ENCODE measurements around the gene FBLN1.
"Not testable (repeated sequence)": the region's sequence is repeated elsewhere in the genome, so short reads cannot be mapped to it uniquely, and the experiment has no call there.

The FBLN1 gene

GRCh38 chr22:45585946-45586540 is 83.4 kb downstream of the FBLN1 start:
- no peak for DNase-seq (ENCODE audit: low spot score)

DNA sequence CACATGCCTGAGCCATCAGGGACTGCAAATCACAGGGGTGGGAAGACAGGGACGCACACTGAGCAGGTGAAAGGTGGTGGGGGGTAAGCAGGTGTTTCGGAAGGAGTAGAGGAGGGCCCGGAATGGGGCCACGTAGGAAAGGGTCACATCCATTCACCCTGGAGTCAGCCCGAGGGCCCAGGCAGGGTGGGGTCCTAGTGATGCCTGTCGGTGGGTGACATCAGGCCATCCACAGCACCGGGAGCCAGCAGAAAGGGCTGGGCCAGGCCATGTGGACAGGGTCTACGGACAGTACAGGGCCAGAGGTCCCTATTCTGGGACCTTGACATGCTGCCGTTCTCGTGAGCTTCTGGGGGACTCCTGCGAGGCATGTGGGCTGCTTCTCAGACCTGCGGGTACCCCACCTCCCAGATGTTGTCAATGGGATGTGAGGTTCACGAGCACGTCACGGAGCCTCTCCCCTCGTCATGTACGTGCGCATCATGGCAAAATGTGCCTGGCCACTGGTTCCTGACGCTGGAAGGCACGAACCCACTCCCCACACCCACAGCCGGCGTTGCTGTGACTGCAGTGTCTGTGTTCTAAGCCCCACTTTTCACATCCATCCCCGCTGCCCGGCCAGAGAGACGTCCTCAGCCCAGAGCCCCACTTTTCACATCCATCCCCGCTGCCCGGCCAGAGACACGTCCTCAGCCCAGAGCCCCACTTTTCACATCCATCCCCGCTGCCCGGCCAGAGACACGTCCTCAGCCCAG is 84.1 kb downstream of the FBLN1 start:
- DNase-seq (ENCODE audit: low spot score), result no peak

- DNase-seq (ENCODE audit: low spot score), result no peak
These were observed 85.2 kb downstream of the FBLN1 start for GRCh38 chr22:45587638-45588505.

GRCh38 chr22:45589556-45589955 is 86.9 kb downstream of the FBLN1 start:
- DNase-seq (ENCODE audit: low spot score), result no peak

- DNase-seq (ENCODE audit: low spot score), result no peak
These were observed 87.6 kb downstream of the FBLN1 start for GRCh38 chr22:45590262-45590661.

DNA sequence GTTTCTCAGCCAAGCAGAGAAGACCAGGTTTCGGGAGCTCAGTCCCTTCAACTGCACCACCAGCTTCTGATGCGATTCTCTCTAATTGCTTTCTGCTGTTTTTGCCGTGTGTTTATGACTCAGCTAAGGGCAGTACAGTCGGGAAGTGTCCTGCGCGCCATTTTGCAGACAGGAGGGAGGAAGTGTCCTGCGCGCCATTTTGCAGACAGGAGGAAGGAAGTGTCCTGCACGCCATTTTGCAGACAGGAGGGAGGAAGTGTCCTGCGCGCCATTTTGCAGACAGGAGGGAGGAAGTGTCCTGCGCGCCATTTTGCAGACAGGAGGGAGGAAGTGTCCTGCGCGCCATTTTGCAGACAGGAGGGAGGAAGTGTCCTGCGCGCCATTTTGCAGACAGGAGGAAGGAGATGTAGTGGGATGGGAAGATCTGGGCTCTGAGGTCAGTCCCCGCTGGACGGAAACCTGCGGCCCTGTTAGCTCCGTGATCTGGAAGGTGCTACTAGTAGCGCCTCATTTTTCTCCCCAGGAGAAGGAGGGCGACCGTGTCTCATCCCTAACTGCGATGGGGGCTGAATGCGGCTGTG is 89.0 kb downstream of the FBLN1 start:
- not testable (repeated sequence) for DNase-seq (ENCODE audit: low spot score)

DNA sequence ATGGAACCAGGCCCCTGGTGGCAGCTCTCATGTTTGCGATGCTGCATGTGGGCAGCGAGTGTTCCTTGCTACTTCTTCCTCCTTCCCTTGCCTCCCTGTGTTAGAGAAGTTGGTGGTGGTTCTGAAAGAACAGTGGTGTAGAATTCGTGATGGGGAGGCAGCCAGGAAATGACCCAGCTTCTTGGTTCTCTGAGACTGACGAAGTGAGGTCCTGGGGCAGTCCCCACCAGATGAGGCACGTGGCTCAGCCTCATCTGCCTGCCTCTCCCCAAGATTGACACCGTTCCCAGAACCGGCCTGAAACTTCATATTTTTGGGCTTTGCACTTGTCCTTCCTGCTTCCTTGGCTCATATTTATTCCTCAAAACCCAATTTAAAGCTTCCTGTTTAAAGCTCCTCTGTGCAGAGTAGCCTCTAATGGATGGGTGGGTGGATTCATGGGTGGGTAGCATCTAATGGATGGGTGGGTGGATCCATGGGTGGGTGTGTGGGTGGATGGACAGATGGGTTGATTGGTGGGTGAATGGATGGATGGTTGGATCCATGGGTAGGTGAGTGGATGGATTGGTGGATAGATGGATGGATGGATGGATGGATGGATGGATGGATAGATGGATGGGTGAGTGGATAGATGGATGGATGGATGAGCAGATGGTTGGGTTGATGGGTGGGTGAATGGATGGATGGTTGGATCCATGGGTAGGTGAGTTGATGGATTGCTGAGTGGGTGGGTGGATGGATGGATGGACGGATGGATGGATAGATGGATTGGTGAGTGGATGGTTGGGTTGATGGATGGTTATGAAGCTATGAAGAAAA is 91.6 kb downstream of the FBLN1 start:
- DNase-seq (ENCODE audit: low spot score), result no peak

- no peak for DNase-seq (ENCODE audit: low spot score)
These were observed 94.9 kb downstream of the FBLN1 start for GRCh38 chr22:45597460-45598192.

DNA sequence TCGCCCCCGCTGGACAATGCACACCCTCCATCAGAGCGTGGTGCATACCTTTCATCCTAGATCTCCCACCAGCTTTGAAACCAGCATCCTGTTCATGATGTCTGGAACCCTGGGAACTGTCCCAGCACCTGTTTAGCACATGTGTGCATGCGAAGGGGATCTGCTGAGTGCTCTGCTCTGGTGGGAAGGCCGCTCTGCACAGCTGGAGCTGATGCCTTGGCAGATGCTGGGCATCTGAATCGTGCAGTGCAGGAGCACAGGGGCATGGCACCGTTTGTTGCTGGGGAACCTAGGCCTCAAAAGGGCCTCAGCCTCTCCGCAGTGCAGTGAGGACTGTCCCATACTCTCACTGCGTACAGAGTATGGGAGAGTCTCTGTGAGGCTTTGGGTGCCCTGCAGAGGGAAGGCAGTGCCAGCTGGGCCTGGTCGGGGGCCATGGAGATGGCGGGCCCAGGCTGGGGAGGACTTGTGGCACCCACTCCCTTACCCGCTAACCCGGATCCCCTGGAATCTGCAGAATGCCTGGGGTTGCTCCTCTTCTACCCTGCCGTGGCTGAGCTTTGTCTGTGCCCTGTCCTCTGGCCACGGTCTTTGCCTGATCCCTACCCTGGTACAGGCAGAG is 96.0 kb downstream of the FBLN1 start:
- DNase-seq (ENCODE audit: low spot score), result no peak

DNA sequence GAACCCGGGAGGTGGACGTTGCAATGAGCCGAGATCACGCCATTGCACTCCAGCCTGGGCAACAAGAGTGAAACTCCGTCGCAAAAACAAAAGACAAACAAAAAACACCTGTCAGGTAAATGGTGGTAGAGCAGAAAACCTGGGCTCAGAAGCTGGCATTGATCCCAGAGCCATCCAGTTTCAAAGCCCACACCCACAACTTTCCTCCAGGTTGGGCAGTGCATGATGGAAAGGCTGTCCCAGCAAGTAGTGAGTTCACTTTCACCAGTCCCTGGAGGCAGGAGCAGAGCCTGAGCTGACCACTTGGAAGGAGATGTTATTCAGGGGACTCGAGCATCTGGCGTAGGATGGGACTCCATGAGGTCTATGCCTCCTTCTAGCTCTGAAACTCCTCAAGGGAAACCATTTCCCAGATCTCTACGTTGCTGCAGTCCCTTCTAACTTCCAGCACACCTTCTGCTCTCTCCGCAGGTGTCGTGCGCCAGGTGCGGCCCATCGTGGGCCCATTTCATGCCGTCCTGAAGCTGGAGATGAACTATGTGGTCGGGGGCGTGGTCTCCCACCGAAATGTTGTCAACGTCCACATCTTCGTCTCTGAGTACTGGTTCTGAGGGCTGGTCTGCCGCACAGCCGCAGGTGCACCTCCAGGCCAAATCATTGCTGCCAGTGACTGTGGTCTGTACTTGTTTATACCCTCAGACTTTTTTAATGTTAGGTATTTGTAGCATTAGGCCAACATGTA is 97.3 kb downstream of the FBLN1 start:
- no peak for DNase-seq (ENCODE audit: low spot score)

- no peak for DNase-seq (ENCODE audit: low spot score)
These were observed 98.4 kb downstream of the FBLN1 start for GRCh38 chr22:45600790-45601730.

DNA sequence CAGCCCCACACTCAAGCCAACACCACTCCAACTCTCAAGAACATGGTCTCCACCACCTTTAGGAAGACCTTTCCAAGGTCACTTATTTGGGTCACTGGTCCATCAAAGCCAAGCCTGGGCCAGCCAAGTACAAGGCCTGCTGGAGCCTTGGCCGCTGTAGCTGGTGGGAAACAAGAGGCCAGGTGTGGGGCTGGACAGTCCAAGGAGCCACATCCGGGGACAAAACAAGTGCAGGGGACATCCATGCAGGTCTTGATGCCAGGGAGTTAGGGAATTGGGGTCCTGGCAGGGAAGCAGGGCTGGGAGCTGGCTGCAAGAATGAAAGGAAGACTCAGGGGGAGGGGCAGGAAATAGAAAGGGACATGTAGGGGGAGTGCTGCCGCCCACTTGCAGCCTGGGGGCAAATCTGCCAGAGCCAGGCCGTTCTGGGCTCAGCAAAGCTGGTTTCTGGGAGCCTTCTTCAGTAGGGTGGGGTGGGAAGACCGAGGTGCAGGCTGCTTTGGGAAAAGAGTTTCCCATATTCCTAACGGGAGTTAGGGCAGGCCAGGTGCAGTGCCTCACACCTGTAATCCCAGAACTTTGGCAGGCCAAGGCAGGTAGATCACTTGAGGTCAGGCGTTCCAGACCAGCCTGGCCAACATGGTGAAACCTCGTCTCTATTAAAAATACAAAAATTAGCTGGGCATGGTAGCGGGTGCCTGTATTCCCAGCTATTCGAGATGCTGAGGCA is 99.5 kb downstream of the FBLN1 start:
- no peak for DNase-seq (ENCODE audit: low spot score)

GRCh38 chr22:45602824-45603595 is 100.3 kb downstream of the FBLN1 start:
- DNase-seq (ENCODE audit: low spot score), result no peak

DNA sequence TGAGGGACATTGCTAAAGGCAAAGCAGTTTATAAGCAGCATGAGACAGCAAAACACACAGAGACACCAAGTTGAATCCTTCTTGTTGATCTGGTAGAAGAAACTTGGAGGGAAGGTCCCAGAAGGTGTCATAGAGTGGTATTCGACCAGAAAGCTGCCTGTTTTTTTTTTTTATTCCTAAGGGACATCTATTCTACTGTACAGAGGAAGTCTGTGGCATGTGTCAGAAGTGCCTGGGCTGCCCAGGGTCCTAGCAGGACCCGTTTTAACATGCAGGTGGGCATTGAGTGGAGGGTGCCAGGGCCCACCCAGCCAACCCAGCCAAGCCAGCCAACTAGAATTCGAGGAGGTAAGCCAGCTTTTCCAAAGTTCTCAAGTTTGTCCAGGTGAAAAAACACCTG is 100.9 kb downstream of the FBLN1 start:
- no peak for DNase-seq (ENCODE audit: low spot score)

GRCh38 chr22:45608045-45608444 is 105.4 kb downstream of the FBLN1 start:
- not testable (repeated sequence) for DNase-seq (ENCODE audit: low spot score)

DNA sequence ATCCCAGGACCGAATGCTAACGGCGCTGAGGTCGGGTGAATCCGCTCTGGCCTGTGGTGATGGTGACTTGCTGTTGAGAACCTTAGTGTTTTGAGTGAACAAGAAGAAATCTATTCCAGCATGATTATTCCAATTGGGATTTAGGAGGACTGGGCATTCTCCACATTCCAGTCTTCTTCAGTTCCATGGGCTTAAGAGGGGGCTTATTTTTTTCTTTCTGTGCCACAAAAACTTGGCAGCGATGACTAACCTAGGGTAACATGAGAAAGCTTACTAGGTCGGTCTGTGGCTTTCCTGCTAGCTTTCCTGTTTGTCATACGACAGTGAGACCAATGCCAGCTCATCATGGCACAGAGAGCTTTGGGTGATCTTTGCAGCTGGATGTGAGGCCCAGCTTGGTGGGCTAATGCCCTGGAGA is 106.1 kb downstream of the FBLN1 start:
- no peak for DNase-seq (ENCODE audit: low spot score)

DNA sequence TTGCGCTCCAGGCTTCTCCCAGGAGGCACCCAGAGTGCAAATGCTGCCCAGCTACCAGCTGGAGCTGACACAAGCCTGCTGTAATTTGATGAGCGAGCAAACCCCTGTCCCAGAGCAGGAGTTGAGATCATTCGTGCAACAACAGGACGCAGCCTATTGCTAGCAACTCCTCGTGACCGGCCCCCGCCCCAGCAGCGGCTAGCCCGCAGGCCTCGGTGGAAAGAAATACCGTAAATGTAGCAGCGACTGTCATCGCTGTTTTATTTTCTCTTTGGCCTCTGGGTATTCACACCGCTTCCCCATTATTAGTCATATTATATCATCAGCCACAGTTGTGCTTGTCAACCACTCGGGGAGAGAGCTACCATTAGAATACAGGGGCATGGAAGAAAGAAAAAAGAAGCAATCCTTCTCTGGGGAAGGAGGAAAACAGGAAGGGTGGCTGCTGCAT is 109.8 kb downstream of the FBLN1 start:
- no peak for DNase-seq (ENCODE audit: low spot score)
